Suprapubic skin (tissue), 4 donors: ENCODE measurements around the gene NACC2. TPM values are rescaled to one million over a fixed set of nuclear protein-coding genes. Genes with fewer than 3 reads are reported as not detected.
"Not testable (repeated sequence)": the region's sequence is repeated elsewhere in the genome, so short reads cannot be mapped to it uniquely, and the experiment has no call there.

Experiments
- DNase-seq, 2 donors: peaks; one replicate each; pipeline ENCODE4 v3.0.0-alpha.2; 2019; ENCODE audit warnings: low spot score in 2 of 2
- H3K27ac ChIP-seq: fragments of 200-600 bp; sonication (generic); one replicate; pipeline ENCODE4 v1.5.1; 2019
- H3K27me3 ChIP-seq: fragments of 200-600 bp; sonication (generic); one replicate; pipeline ENCODE4 v1.5.1; 2019
- H3K36me3 ChIP-seq: fragments of 200-600 bp; sonication (generic); one replicate; pipeline ENCODE4 v1.5.1; 2019
- H3K4me1 ChIP-seq: fragments of 200-600 bp; sonication (generic); one replicate; pipeline ENCODE4 v1.5.1; 2019
- H3K4me3 ChIP-seq: fragments of 200-600 bp; sonication (generic); one replicate; pipeline ENCODE4 v1.5.1; 2019; ENCODE audit warnings: mild to moderate bottlenecking
- H3K9me3 ChIP-seq: fragments of 200-600 bp; sonication (generic); one replicate; pipeline ENCODE4 v1.5.1; 2019
- CTCF ChIP-seq, 2 donors: fragments of 200-600 bp in 1 of 2; fragments of 450-650 bp in 1 of 2; sonication (generic) in 1 of 2; IDR thresholded peaks; one replicate each; pipeline ENCODE4 v1.5.1; 2016 to 2019; ENCODE audit warnings: antibody characterized with exemption in 2 of 2, mild to moderate bottlenecking in 1 of 2, moderate library complexity in 1 of 2
- EP300 ChIP-seq: sonication (generic); formaldehyde crosslinking; IDR thresholded peaks from one replicate; pipeline ENCODE4 v1.6.1; 2017; ENCODE audit warnings: antibody characterized with exemption
- POLR2A ChIP-seq, 2 donors: fragments of 450-650 bp; IDR thresholded peaks; one replicate each; pipeline ENCODE4 v1.6.1; 2017; ENCODE audit warnings: antibody characterized with exemption in 2 of 2, mild to moderate bottlenecking in 2 of 2, moderate library complexity in 2 of 2
- POLR2AphosphoS5 ChIP-seq, 3 donors: sonication (generic); formaldehyde crosslinking; IDR thresholded peaks; one replicate each; pipeline ENCODE4 v1.6.1; 2017; ENCODE audit warnings: antibody characterized with exemption in 3 of 3
- WGBS: methylation state at CpG from one replicate; pipeline ENCODE4 v1.1.5; 2018; 5-methylcytosine and 5-hydroxymethylcytosine counted together
- total RNA-seq, 4 donors: library from RNA; depleted of rRNA; stranded (reverse); fragments of >200 nt; gene quantifications; one replicate each; pipeline ENCODE4 v1.1.0, GENCODE V29; 2016

NACC2 gene
- total RNA-seq, 4 donors from 2014 or later, result 12.1 to 14.9 (median 13.7) TPM

GRCh38 chr9:136104488-136104800 is 9.4 kb upstream of the NACC2 start:
- Histone ChIP-seq H3K4me3 (no peak overlapping the region), H3K27ac (no peak overlapping the region), H3K9me3 (no peaks in the 10 kb centered on the region), H3K4me1 (peaks cover 62% of the 10 kb centered on the region), H3K27me3 (peaks cover 7% of the 10 kb centered on the region), H3K36me3 (no peaks in the 10 kb centered on the region)
- WGBS, result no CpG with 5 or more reads among the region's 1 CpG
- no peak for DNase-seq
- TF ChIP-seq CTCF (IDR thresholded peaks at IDR 0.05) (no peak), EP300 (no peak), POLR2AphosphoS5 (IDR thresholded peaks at IDR 0.05) (no peak), POLR2A (IDR thresholded peaks at IDR 0.05) (no peak)

GRCh38 chr9:136103651-136104487 is 8.8 kb upstream of the NACC2 start:
- no peak for TF ChIP-seq CTCF (IDR thresholded peaks at IDR 0.05)
- no peak for TF ChIP-seq POLR2AphosphoS5 (IDR thresholded peaks at IDR 0.05)
- no peak for TF ChIP-seq EP300
- no peak for TF ChIP-seq POLR2A (IDR thresholded peaks at IDR 0.05)
- Histone ChIP-seq H3K36me3 (no peaks in the 10 kb centered on the region), H3K27me3 (peaks cover 11% of the 10 kb centered on the region), H3K27ac (no peak overlapping the region), H3K4me1 (peaks cover 61% of the 10 kb centered on the region), H3K9me3 (no peaks in the 10 kb centered on the region), H3K4me3 (no peak overlapping the region)
- no peak for DNase-seq
- WGBS, result 70% methylated on average over 13 of the region's 34 CpGs

- peaks cover 11% of the 10 kb centered on the region for H3K27me3 ChIP-seq
- H3K4me3 ChIP-seq, DNase-seq, H3K27ac ChIP-seq, H3K9me3 ChIP-seq, H3K36me3 ChIP-seq: not testable (repeated sequence)
- peaks cover 42% of the 10 kb centered on the region for H3K4me1 ChIP-seq
- no CpG with 5 or more reads among the region's 27 CpGs for WGBS
Measured at GRCh38 chr9:136101615-136102074, 6.6 kb upstream of the NACC2 start.

GRCh38 chr9:136100700-136101614 is 5.9 kb upstream of the NACC2 start:
- Histone ChIP-seq H3K36me3 (no peaks in the 10 kb centered on the region), H3K4me1 (peaks cover 42% of the 10 kb centered on the region), H3K9me3 (no peaks in the 10 kb centered on the region), H3K4me3 (no peak overlapping the region), H3K27me3 (peaks cover 11% of the 10 kb centered on the region), H3K27ac (no peak overlapping the region)
- no peak for DNase-seq
- TF ChIP-seq CTCF (IDR thresholded peaks at IDR 0.05) (no peak), POLR2AphosphoS5 (IDR thresholded peaks at IDR 0.05) (no peak), POLR2A (IDR thresholded peaks at IDR 0.05) (no peak), EP300 (no peak)
- WGBS, result 76% methylated on average over 22 of the region's 30 CpGs

- Histone ChIP-seq H3K36me3 (no peaks in the 10 kb centered on the region), H3K27ac (no peak overlapping the region), H3K4me3 (no peak overlapping the region), H3K27me3 (peaks cover 11% of the 10 kb centered on the region), H3K9me3 (no peaks in the 10 kb centered on the region), H3K4me1 (peaks cover 34% of the 10 kb centered on the region)
- 55% methylated on average over 5 of the region's 25 CpGs for WGBS
- TF ChIP-seq POLR2AphosphoS5 (IDR thresholded peaks at IDR 0.05) (no peak), CTCF (IDR thresholded peaks at IDR 0.05) (no peak), POLR2A (IDR thresholded peaks at IDR 0.05) (no peak), EP300 (no peak)
- no peak for DNase-seq
Measured at GRCh38 chr9:136099542-136099941, 4.5 kb upstream of the NACC2 start.
